ENCODE data around the gene ABCA7. TPM values are rescaled to one million over a fixed set of nuclear protein-coding genes. Genes with fewer than 3 reads are reported as not detected.
A peak's percentile ranks its signal among the peaks of the same experiment; 100 is the strongest.

Gene ABCA7
- total RNA-seq, 1 donor from 2014 or later = 6.7 TPM

DNA sequence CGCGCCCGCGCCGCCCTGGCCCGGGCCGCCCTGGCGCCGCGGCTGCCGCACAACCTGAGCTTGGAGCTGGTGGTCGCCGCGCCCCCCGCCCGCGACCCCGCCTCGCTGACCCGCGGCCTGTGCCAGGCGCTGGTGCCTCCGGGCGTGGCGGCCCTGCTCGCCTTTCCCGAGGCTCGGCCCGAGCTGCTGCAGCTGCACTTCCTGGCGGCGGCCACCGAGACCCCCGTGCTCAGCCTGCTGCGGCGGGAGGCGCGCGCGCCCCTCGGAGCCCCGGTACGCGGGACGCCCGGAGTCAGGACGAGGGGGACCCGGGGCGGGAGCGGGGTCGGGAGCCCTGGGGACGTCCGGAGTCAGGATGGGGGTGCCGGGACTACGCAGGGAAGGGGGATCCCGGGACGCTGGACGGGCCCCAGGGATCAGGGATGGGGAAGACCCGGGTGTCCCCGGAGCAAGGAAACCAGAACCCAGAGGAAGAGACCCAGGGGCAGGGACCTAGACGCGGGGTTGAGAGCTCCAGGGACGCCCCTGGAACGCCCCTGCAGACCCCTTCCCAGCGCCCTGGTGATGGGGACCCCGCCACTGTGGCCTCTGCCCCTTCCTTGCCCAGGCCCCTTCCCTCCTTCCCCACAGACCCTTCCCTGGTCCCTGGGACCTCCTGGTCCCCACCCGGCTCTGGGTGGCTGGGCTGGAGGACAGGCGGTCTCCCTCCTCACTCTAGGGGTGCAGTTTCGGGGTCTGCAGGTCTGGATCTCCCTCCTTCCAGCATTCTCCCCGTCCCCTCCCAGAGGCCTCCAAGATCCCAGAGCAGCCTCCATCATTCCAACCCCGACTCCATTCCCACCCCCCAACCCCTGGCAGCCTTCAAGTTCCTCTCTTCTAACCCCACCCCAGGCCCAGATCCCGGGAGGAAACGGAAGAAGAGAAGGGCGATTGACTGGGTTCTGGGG, 39.0 kb upstream of the ABCA7 start:
- H3K27me3 Mint-ChIP-seq (ENCODE audit: low read depth) = peaks cover 28% of the 10 kb centered on the region
- no peaks in the 10 kb centered on the region for H3K36me3 Mint-ChIP-seq (ENCODE audit: low read depth)
- no peak overlapping the region for H3K27ac Mint-ChIP-seq (ENCODE audit: unreplicated experiment)
- H3K4me1 Mint-ChIP-seq (ENCODE audit: low read depth) = peaks cover 6% of the 10 kb centered on the region
- DNase-seq (ENCODE audit: low spot score) = no peak
- no peaks in the 10 kb centered on the region for H3K9me3 Mint-ChIP-seq (ENCODE audit: low read depth)
- TF ChIP-seq, protein P1, sequence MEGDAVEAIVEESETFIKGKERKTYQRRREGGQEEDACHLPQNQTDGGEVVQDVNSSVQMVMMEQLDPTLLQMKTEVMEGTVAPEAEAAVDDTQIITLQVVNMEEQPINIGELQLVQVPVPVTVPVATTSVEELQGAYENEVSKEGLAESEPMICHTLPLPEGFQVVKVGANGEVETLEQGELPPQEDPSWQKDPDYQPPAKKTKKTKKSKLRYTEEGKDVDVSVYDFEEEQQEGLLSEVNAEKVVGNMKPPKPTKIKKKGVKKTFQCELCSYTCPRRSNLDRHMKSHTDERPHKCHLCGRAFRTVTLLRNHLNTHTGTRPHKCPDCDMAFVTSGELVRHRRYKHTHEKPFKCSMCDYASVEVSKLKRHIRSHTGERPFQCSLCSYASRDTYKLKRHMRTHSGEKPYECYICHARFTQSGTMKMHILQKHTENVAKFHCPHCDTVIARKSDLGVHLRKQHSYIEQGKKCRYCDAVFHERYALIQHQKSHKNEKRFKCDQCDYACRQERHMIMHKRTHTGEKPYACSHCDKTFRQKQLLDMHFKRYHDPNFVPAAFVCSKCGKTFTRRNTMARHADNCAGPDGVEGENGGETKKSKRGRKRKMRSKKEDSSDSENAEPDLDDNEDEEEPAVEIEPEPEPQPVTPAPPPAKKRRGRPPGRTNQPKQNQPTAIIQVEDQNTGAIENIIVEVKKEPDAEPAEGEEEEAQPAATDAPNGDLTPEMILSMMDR (IDR thresholded peaks at IDR 0.05) = no peak
- peak overlapping the region; percentile 40 for H3K4me3 Mint-ChIP-seq (ENCODE audit: unreplicated experiment)

DNA sequence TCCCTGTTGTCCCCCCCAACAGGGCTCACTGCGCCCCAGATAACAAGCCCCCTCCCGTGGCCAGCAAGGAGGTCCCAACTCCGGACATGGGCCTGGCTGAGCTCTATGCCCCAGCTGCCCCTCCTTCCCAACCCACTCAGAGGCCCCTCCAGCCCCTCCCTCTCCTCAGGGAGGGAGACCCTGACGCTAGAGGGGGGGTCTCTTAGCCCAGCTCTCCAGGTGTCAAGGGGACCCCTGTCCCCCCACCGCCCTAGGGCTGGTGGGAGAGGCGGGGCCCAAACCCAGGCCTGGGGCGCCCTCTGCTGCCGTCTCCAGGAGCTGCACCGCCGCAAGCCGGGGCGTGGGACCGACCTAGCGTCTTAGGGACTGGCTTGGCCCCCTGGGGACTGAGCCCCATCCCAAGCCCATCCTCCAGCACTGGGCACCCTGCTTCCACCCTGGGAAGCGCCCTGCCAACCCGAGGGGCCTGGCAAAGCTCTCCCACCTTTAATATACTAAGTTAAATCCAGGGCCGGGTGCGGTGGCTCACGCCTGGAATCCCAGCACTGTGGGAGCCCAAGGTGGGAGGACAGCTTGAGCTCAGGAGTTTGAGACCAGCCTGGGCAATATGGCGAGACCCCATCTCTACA, 38.3 kb upstream of the ABCA7 start:
- Mint-ChIP-seq H3K27me3 (ENCODE audit: low read depth) (peaks cover 25% of the 10 kb centered on the region), H3K9me3 (ENCODE audit: low read depth) (no peaks in the 10 kb centered on the region), H3K4me1 (ENCODE audit: low read depth) (peaks cover 2% of the 10 kb centered on the region), H3K27ac (ENCODE audit: unreplicated experiment) (no peak overlapping the region), H3K36me3 (ENCODE audit: low read depth) (no peaks in the 10 kb centered on the region), H3K4me3 (ENCODE audit: unreplicated experiment) (no peak overlapping the region)
- no peak for DNase-seq (ENCODE audit: low spot score)
- TF ChIP-seq, protein P1 (IDR thresholded peaks at IDR 0.05) = peak; percentile 92

DNA sequence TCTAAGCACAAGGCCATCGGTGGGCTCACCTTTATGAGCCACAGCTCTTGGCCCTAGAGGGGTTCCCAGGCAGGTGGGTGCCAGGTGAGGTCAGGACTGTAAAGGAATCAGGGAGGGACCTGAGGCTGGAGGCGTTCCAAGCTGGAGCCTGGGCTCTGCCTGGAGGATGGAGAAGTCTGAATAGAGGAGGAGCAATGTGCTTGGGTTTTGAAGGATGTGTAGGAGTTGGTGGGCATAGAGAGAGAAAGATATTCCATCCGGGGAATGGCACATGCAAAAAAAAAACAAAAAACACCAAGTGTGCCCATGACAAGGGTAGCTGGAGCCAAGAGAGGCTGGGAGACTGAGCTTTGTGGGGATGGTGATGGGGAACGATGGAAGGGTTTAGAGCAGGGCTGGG, 37.3 kb upstream of the ABCA7 start:
- no peaks in the 10 kb centered on the region for H3K9me3 Mint-ChIP-seq (ENCODE audit: low read depth)
- no peak overlapping the region for H3K27ac Mint-ChIP-seq (ENCODE audit: unreplicated experiment)
- no peak overlapping the region for H3K4me3 Mint-ChIP-seq (ENCODE audit: unreplicated experiment)
- H3K4me1 Mint-ChIP-seq (ENCODE audit: low read depth) = peaks cover 2% of the 10 kb centered on the region
- TF ChIP-seq, protein P1 (IDR thresholded peaks at IDR 0.05) = no peak
- peaks cover 21% of the 10 kb centered on the region for H3K27me3 Mint-ChIP-seq (ENCODE audit: low read depth)
- H3K36me3 Mint-ChIP-seq (ENCODE audit: low read depth) = peaks cover 1% of the 10 kb centered on the region
- DNase-seq (ENCODE audit: low spot score) = no peak

DNA sequence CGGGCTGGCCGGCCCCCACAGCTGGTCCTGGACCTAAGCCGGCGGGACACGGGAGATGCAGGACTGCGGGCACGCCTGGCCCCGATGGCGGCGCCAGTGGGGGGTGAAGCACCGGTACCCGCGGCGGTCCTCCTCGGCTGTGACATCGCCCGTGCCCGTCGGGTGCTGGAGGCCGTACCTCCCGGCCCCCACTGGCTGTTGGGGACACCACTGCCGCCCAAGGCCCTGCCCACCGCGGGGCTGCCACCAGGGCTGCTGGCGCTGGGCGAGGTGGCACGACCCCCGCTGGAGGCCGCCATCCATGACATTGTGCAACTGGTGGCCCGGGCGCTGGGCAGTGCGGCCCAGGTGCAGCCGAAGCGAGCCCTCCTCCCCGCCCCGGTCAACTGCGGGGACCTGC, 36.6 kb upstream of the ABCA7 start:
- peaks cover 1% of the 10 kb centered on the region for H3K36me3 Mint-ChIP-seq (ENCODE audit: low read depth)
- H3K27me3 Mint-ChIP-seq (ENCODE audit: low read depth) = peaks cover 14% of the 10 kb centered on the region
- H3K27ac Mint-ChIP-seq (ENCODE audit: unreplicated experiment) = no peak overlapping the region
- H3K9me3 Mint-ChIP-seq (ENCODE audit: low read depth) = no peaks in the 10 kb centered on the region
- H3K4me3 Mint-ChIP-seq (ENCODE audit: unreplicated experiment) = no peak overlapping the region
- TF ChIP-seq, protein P1 (IDR thresholded peaks at IDR 0.05) = no peak
- DNase-seq (ENCODE audit: low spot score) = no peak
- peaks cover 2% of the 10 kb centered on the region for H3K4me1 Mint-ChIP-seq (ENCODE audit: low read depth)

DNA sequence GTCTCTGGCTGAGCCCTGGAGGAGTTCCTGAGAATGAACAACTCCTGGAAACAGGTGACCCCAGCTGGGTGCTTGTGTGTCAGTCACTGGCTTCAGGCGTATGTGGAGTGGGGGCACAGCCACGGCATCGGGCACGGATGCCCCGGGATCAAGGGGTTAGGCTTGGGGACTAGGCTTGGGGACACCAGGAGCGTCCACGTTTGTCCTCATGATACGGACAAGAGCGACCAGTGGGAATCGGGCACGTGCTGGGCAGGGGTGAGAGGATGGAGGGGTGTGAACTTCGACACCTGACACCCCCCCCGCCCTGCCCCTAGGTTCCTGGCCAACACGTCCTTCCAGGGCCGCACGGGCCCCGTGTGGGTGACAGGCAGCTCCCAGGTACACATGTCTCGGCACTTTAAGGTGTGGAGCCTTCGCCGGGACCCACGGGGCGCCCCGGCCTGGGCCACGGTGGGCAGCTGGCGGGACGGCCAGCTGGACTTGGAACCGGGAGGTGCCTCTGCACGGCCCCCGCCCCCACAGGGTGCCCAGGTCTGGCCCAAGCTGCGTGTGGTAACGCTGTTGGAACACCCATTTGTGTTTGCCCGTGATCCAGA, 35.6 kb upstream of the ABCA7 start:
- Mint-ChIP-seq H3K4me1 (ENCODE audit: low read depth) (no peaks in the 10 kb centered on the region), H3K27ac (ENCODE audit: unreplicated experiment) (no peak overlapping the region), H3K4me3 (ENCODE audit: unreplicated experiment) (no peak overlapping the region), H3K27me3 (ENCODE audit: low read depth) (peaks cover 7% of the 10 kb centered on the region), H3K9me3 (ENCODE audit: low read depth) (no peaks in the 10 kb centered on the region), H3K36me3 (ENCODE audit: low read depth) (peaks cover 3% of the 10 kb centered on the region)
- TF ChIP-seq, protein P1 (IDR thresholded peaks at IDR 0.05) = no peak
- DNase-seq (ENCODE audit: low spot score) = no peak

All from chondrocyte (in vitro differentiated cells).